Stimulated activated naive CD4-positive, alpha-beta T cell (primary cell): ENCODE results near the gene P2RX4.
"Not testable (repeated sequence)": the region's sequence is repeated elsewhere in the genome, so short reads cannot be mapped to it uniquely, and the experiment has no call there.

Experiments used
- DNase-seq, 6 experiments: peaks; one replicate each; lab custom pipeline; 2025; lab: John Stamatoyannopoulos, UW

Gene P2RX4

DNA sequence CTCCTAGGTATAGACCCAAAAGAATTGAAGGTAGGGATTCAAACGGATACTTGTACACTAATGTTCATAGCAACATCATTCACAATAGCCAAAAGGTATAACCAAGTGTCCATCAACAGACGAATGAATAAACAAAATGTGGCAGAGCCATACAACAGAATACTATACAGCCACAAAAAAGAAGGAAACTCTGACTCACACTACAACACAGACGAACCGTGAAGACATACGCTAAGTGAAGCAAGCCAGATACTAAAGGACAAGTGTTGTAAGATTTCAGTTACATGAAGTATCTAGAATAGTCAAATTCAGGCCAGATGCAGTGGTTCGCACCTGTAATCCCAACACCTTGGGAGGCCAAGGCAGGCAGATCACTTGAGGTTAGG, 67.4 kb downstream of the P2RX4 start:
- DNase-seq = no peak

DNA sequence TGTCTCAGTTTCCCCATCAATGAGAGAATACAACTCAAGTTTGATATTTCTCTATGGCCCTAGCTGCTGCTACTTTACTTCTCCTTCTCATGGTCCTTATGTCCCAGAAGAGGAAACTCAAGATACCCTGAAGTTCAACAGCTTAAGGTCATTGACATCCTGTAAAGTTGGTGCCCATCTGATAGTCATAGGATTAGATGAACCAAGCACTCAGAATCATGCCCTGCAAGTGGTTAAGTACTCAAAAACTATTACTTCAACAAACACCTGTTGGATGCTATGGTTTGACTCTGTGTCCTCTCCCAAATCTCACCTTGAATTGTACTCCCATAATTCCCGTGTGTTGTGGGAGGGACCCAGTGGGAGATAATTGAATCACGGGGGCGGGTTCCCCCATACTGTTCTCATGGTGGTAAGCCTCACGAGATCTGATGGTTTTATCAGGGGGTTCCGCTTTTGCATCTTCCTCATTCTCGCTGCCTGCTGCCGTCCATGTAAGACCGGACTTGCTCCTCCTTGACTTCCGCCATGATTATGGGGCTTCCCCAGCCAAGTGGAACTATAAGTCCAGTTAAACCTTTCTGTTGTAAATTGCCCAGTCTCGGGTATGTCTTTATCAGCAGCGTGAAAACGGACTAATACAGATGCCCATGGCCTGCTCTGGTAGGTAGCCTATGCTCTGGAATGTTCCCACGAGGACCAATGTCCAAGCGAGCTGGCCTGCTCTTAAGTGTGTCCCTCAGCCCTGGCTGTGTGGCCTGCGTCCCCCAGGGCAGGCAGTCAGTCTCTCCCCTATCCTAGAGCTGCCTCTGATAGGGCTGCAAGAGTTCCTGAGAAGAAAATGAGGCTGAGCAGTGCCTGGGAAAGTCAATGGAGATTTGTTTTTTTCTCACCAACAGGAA, 68.5 kb downstream of the P2RX4 start:
- no peak for DNase-seq

DNA sequence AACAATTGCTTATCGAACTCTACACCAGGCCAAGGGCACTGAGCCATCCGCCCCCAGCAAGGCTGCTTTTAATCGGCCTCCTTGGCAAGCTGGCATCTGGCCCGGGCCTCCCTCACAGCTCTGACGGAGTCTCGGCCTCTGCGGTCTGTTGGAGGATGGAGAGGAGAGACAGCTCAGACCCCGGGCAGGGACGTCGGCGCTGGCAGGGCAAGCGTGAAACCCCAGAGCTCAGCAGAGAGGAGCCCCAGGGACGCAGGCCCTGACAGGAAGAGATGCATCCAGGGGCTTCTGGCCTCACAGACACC, 69.1 kb downstream of the P2RX4 start:
- DNase-seq = no peak

DNA sequence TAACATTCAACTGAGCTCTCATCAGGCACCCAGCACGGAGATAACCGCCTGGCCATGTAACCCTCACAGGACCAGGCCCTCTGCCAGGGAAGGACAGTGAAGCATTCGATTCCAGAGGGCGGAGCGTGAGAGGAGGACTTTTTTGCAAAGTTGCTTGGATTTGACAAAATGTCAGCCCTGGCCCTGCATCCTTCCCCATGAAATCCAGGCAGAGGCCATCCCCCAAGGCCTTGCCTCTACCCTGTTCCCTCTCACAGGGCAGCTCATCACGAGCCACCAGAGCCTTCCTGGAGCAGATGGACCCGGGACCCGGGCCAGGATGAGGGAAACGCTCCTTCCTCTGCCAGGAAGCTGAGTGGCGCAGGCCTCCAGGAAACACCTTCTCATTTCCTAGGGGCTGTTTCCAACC, 69.6 kb downstream of the P2RX4 start:
- DNase-seq = no peak

DNA sequence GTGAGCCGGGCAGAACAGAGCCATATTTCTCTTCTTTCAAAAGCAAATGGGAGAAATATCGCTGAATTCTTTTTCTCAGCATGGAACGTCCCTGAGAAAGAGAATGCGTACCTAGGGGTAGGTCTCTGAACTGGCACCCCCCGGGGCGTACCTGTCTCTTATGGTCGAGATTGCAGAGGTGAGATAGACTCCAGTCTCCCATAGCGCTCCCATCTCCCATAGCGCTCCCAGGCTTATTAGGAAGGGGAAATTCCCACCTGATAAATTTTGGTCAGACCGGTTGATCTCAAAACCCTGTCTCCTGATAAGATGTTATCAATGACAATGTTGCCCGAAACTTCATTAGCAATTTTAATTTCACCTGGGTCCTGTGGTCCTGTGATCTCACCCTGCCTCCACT, 70.6 kb downstream of the P2RX4 start:
- not testable (repeated sequence) for DNase-seq

DNA sequence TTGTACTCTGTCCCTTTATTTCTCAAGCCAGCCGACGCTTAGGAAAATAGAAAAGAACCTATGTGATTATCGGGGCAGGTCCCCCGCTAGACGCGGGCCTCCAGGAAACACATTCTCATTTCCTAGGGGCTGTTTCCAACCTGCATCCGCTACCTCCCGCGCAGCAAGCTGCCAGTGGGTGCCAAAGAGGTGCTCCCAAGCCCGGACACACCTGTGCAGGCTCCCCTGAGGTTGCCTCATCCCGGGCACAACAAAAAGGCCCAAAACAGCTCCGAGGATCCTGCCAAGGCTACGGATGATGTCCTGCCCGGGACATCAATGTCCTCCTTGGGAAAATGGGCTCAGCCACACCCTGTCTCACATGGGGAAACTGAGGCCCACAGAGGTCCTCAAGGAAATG, 71.2 kb downstream of the P2RX4 start:
- DNase-seq = not testable (repeated sequence)

DNA sequence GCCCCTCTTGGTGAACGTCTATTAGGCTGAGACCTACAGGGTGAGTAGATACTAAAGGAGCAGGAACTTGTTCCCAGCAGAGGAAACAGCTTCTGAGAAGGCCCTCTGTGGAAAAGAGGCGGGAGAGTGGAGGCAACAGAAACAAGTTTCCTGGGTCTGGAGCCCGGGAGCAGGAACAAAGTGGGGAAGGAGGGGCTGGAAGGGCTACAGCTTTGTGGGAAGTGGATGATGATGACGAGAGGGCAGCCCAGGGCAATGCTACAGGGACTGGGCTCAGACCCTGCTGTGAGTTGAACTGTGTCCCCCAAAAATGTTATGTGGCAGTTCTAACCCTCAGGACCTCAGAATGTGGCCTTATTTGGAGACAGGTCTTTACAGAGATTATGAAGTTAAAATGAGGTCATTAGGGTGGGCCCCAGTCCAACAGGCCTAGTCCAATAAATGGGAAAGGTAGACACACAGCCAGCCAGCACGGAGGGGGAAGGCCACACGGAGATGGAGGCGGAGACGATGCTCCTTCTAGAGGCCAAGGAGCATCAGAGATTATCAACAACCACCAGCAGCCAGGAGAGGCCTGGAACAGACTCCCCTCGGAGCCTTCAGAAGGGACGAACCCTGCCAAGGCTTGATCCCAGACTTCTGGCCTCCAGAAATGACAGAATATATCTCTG, 72.3 kb downstream of the P2RX4 start:
- DNase-seq = no peak

DNA sequence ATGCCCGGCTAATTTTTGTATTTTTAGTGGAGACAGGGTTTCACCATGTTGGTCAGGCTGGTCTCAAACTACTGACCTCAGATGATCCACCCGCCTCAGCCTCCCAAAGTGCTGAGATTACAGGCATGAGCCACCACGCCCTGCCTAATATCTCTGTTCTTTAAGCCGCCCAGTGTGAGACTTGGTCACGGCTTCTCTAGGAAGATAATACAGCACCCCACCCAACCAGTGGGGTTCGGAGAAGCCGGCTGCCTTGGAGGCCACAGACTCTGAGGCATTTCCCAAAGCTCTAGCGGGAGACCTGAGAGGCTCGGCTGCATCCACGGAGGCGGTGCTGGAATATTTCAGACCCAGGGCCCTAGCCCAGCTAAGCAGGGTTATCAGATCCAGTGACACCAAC, 73.0 kb downstream of the P2RX4 start:
- not testable (repeated sequence) for DNase-seq

DNA sequence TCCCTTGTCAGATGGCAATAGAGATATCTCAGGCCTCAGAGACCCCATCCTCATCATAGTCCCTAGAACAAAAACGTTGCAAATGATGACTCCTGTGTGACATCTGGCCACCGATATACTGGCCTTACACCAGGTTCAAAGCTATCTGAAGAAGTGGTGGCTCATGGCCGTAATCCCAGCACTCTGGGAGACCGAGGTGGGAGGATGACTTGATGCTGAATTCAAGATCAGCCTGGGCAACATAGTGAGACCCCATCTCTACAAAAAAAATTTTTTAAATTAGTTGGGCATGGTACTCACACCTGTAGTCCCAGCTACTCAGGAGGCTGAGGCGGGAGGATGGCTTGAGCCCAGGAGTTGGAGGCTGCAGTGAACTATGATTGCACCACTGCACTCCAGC, 73.5 kb downstream of the P2RX4 start:
- DNase-seq = no peak
